Measurements from ENCODE around the gene OR10H3.

DNA sequence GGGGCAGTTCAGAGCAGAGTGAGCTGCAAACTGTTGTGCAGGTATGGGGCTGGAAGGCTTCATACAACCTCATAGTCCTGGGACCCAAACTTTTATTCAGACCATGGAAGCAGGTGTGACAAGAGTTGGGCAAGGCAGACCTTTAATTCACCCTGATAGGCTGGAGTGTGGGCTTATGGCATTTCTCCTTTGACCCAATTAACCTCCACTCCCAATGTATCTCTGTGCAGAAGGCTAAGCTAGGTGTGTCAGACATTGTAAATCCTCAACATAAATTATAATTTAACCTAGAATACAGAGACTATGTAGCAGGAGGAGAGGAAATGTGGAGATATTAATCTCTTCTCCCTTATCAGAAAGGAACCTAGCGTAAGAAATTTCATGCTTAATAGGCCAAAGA, 22.1 kb upstream of the OR10H3 start:
- TF ChIP-seq, protein P1, sequence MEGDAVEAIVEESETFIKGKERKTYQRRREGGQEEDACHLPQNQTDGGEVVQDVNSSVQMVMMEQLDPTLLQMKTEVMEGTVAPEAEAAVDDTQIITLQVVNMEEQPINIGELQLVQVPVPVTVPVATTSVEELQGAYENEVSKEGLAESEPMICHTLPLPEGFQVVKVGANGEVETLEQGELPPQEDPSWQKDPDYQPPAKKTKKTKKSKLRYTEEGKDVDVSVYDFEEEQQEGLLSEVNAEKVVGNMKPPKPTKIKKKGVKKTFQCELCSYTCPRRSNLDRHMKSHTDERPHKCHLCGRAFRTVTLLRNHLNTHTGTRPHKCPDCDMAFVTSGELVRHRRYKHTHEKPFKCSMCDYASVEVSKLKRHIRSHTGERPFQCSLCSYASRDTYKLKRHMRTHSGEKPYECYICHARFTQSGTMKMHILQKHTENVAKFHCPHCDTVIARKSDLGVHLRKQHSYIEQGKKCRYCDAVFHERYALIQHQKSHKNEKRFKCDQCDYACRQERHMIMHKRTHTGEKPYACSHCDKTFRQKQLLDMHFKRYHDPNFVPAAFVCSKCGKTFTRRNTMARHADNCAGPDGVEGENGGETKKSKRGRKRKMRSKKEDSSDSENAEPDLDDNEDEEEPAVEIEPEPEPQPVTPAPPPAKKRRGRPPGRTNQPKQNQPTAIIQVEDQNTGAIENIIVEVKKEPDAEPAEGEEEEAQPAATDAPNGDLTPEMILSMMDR (IDR thresholded peaks at IDR 0.05), result no peak
- TF ChIP-seq GATA2 (CRISPR knock-in tag; IDR thresholded peaks at IDR 0.05) (no peak), EP300 (IDR thresholded peaks at IDR 0.05; ENCODE audit: borderline replicate concordance in 1 of 2, low read depth in 1 of 2, low read length in 1 of 2) (no peak), SMC3 (IDR thresholded peaks at IDR 0.05; ENCODE audit: low read depth, low read length) (no peak), RAD21 (IDR thresholded peaks at IDR 0.05; ENCODE audit: low read length) (no peak), NRF1 (IDR thresholded peaks at IDR 0.05; ENCODE audit: low read depth, low read length) (no peak), YY1 (IDR thresholded peaks at IDR 0.05; ENCODE audit: low read depth) (no peak), RFX5 (IDR thresholded peaks at IDR 0.05; ENCODE audit: low read length) (no peak)
- TF ChIP-seq, protein P2, sequence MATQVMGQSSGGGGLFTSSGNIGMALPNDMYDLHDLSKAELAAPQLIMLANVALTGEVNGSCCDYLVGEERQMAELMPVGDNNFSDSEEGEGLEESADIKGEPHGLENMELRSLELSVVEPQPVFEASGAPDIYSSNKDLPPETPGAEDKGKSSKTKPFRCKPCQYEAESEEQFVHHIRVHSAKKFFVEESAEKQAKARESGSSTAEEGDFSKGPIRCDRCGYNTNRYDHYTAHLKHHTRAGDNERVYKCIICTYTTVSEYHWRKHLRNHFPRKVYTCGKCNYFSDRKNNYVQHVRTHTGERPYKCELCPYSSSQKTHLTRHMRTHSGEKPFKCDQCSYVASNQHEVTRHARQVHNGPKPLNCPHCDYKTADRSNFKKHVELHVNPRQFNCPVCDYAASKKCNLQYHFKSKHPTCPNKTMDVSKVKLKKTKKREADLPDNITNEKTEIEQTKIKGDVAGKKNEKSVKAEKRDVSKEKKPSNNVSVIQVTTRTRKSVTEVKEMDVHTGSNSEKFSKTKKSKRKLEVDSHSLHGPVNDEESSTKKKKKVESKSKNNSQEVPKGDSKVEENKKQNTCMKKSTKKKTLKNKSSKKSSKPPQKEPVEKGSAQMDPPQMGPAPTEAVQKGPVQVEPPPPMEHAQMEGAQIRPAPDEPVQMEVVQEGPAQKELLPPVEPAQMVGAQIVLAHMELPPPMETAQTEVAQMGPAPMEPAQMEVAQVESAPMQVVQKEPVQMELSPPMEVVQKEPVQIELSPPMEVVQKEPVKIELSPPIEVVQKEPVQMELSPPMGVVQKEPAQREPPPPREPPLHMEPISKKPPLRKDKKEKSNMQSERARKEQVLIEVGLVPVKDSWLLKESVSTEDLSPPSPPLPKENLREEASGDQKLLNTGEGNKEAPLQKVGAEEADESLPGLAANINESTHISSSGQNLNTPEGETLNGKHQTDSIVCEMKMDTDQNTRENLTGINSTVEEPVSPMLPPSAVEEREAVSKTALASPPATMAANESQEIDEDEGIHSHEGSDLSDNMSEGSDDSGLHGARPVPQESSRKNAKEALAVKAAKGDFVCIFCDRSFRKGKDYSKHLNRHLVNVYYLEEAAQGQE (IDR thresholded peaks at IDR 0.05; ENCODE audit: low read depth, low read length), result no peak
- TF ChIP-seq, protein P3, sequence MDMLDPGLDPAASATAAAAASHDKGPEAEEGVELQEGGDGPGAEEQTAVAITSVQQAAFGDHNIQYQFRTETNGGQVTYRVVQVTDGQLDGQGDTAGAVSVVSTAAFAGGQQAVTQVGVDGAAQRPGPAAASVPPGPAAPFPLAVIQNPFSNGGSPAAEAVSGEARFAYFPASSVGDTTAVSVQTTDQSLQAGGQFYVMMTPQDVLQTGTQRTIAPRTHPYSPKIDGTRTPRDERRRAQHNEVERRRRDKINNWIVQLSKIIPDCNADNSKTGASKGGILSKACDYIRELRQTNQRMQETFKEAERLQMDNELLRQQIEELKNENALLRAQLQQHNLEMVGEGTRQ (IDR thresholded peaks at IDR 0.05; ENCODE audit: borderline replicate concordance, low read depth, low read length), result no peak
- TF ChIP-seq, protein P4, sequence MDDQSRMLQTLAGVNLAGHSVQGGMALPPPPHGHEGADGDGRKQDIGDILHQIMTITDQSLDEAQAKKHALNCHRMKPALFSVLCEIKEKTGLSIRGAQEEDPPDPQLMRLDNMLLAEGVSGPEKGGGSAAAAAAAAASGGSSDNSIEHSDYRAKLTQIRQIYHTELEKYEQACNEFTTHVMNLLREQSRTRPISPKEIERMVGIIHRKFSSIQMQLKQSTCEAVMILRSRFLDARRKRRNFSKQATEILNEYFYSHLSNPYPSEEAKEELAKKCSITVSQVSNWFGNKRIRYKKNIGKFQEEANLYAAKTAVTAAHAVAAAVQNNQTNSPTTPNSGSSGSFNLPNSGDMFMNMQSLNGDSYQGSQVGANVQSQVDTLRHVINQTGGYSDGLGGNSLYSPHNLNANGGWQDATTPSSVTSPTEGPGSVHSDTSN (IDR thresholded peaks at IDR 0.05), result no peak

Measured in SK-N-SH (cell line).